Lower leg skin (tissue), 3 donors: ENCODE results near the gene UNKL.

ENCODE experiments used
- POLR2A ChIP-seq, 2 donors: fragments of 450-650 bp; IDR thresholded peaks; one replicate each; pipeline ENCODE4 v1.6.1; 2016 to 2017; ENCODE audit warnings: antibody characterized with exemption in 2 of 2, mild to moderate bottlenecking in 1 of 2, moderate library complexity in 1 of 2
- TF ChIP-seq, protein P1 (sequence below), 3 donors: fragments of 450-650 bp; IDR thresholded peaks; one replicate each; pipeline ENCODE4 v1.5.1; 2016; ENCODE audit warnings: antibody characterized with exemption in 3 of 3, mild to moderate bottlenecking in 3 of 3, moderate library complexity in 2 of 3

DNA sequence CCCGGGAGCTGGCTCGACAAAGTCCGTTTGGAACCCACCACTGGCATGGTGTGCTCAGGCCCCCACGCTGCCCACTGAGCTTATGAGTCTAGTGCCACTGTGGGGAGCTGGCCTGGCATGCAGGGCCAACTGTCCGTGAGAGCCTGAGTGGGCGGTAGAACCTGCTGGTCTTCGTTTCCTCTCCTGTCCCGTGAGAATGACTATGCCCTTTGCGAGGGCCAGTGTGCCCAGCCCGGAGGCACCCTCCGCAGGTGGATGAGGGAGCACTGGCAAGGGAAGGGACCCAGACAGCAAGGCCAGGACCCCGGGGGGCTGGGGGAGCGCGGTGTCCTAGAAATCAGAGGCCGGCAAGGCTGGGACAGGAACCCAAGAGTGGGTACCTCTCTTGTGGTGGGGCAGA lies 77.9 kb downstream of the UNKL start:
- TF ChIP-seq, protein P1, sequence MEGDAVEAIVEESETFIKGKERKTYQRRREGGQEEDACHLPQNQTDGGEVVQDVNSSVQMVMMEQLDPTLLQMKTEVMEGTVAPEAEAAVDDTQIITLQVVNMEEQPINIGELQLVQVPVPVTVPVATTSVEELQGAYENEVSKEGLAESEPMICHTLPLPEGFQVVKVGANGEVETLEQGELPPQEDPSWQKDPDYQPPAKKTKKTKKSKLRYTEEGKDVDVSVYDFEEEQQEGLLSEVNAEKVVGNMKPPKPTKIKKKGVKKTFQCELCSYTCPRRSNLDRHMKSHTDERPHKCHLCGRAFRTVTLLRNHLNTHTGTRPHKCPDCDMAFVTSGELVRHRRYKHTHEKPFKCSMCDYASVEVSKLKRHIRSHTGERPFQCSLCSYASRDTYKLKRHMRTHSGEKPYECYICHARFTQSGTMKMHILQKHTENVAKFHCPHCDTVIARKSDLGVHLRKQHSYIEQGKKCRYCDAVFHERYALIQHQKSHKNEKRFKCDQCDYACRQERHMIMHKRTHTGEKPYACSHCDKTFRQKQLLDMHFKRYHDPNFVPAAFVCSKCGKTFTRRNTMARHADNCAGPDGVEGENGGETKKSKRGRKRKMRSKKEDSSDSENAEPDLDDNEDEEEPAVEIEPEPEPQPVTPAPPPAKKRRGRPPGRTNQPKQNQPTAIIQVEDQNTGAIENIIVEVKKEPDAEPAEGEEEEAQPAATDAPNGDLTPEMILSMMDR (IDR thresholded peaks at IDR 0.05): no peak
- no peak for TF ChIP-seq POLR2A (IDR thresholded peaks at IDR 0.05)
